Measurements from ENCODE around the gene RSPH6A.
"Not testable (repeated sequence)": the region's sequence is repeated elsewhere in the genome, so short reads cannot be mapped to it uniquely, and the experiment has no call there.

Gene RSPH6A

DNA sequence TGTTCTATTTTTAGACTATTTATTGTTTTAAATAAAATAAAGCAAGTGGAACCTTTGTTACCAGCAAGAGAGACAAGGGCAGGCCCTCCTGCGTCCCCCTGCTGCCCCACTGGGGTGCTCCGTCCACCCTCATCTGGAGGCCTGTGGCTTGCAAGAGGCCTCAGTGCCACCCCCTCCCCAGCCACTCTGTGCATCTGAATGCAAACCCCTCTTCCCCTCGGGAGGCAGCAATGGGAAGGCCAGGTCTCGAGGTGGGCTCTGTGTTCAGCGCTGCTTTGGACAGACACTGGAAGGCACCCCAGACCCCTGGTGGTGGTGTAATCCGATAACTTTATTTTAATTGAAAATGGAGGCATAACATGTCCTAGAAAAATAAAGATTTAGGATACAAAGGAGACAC is 50.6 kb downstream of the RSPH6A start:
- no peak for DNase-seq

DNA sequence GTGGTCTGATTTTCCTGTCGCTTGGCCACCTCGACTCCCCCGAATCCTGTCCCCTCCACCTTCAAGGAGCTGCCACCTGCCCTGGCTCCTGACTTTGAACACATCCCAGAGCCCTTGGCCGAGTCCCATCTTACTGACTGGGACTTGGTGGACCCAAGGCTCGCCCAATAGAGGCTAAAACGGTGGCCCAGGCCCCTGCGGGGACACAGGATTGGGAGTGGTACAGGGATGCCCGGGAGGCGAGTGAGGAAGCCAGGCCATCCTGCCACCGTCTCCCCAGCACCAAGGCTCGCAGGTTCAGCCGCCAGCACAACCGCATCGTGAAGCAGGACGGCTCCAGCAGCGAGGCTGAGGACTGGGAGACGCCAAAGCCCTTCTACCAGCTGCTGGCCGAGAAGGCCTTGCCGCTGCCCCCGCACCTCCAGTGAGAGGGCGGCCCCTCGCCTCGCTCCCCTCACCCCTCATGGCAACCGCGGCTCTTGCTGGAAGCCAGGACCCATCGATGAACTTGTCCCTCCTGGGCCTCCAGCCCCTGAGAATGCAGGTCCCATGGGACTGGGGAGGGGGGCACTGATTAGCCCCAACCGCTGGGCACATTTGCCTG is 51.3 kb downstream of the RSPH6A start:
- DNase-seq: no peak

DNA sequence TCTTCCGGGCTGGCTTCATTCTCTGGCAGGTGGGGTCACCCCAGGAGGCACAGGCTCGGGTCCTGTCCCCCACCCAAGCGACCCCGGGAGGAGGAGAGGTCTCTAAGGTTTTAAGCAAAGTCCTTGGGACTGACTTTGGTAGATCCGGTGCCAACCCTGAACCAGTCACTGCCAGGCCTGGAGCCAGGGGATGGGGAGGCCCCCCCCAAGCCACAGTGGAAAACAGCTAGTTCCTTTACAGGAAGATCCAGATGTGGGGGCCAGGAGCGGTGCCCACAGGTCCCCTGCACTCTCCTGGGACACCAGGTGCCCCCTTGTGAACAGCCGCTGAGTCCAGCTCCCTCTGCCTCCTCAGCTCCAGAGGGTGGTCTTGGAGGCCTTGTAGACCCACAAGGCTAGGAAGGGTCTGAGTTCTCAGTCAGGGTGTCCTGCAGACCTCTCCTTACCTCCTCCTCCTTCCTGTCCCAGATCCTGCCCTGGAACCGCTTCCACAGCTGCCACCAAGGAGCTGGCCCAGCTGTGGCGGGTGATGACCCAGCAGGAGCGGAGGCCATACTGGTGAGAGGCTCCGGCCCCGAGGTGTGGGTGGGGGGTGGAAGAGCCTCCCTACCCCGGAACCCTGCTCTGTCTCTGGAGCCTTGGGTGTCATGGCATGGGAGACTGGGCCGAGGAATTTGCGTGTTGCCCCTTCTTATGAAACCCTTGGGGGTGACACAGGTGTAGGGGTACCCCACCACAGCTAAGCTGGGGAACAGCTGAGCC is 52.1 kb downstream of the RSPH6A start:
- no peak for DNase-seq

DNA sequence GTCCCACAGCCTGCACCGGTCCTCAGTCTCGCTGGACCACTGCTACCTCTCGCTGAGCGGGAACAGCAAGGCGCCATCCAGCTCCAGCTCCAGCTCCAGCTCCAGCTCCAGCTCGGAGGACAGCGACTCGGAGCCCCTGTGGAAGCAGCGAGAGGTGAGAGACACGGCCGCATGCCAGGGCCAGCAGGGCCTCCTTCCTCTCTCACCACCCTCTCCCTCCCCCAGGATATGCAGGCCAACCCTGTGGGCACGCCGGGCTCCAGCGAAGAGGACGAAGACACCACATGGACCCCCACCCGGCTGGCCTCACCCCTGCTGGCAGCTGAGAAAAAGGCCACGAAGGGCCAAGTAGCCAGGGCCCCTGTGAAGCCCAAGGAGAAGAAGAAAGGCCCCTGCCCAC is 53.4 kb downstream of the RSPH6A start:
- no peak for DNase-seq

DNA sequence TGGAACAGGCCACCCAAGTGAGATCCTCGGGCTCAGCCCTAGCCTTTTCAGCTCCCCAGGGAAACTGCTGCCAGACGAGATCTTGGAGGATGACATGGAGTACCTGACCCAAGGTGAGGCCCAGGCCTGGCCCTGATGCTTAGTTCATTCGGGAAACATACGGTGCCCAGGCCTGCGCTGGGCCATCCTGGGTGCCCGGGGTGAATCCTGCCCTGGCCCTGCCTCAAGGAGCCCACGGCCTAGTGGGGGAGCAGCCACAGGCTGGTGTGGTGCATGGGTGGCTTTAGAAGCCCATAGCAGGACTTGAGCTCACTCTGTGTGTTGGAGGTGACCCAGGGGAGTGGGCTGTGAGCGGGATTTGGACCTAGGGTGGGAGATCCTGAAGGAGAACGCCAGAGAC is 56.2 kb downstream of the RSPH6A start:
- DNase-seq: no peak

DNA sequence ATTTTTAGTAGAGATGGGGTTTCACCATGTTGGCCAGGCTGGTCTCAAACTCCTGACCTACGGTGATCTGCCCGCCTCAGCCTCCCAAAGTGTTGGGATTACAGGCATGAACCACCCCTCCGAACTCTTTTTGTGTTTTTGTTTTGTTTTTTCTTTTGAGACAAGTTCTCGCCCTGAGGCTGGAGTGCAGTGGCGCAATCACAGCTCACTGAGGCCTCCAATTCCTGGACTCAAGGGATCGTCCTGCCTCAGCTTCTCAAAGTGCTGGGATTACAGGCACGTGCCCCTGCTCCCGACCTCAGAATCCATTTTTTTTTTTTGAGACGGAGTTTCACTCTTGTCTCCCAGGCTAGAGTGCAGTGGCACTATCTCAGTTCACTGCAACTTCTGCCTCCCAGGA is 57.4 kb downstream of the RSPH6A start:
- DNase-seq: no peak

DNA sequence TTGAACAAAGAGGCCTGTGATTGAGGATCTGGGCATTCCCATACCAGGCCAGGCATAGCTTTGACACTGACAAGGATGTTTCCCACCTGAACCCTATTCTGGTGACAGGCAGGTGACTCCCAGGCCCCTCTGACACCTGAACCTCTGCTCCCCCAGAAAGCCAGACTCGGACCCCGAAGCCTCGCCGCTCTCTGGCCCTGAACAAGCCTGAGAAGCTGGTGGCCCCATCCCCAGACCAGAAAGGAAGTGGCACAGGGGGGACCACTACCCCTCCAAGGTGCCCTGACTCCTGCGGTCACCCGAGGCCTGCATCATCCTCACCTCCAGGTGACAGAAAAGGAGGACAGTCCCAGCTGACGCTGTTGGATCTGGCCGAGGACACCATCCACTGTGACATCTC is 60.8 kb downstream of the RSPH6A start:
- no peak for DNase-seq

DNA sequence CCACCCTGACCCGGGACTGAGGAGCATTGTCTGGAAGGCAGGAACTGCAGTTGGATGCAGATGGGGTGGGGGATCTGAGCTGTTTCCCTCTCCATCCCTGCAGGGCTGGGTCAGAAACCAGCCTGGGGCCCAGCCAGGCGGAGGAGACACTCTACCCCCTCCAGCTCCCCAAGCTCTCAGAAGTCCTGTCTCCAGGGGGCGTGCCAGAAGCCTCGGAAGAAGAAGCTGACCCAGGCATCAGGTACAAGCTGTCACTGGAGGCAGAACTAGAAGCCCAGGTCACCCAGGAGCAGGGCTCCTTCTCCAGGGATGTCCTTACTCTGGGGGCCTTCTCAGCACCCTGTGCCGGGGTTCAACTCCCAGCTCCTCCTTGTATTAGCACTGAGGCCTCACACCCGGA is 61.6 kb downstream of the RSPH6A start:
- DNase-seq: no peak

DNA sequence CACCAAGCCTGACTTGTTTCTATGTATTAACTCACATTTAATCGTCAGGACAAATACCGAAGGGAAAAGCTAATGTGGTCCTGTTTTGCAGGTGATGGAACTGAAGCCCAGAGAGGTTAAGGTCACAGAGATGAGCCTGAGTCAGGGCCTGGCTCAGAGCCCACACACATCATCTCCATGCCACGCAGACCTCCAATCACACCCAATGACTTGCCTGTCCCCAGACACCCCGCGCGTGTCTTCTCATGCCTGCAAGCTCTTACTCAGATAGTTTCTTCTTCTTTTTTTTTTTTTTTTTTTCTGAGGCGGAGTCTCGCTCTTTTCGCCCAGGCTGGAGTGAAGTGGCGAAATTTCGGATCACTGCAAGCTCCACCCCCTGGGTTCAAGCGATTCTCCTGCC is 62.5 kb downstream of the RSPH6A start:
- DNase-seq: no peak

DNA sequence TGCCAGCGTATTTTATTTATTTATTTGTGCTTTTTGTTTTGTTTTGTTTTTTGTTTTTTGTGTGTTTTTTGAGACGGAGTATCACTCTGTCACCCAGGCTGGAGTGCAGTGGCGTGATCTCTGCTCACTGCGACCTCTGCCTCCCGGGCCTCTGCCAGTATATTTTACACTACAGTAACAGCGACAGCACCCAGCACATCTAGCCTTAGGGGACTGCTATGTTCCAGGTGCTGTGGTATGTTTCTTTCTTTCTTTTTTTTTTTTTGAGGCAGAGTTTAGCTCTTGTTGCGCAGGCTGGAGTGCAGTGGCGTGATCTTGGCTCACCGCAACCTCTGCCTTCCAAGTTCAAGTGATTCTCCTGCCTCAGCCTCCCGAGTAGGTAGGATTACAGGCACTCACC is 63.6 kb downstream of the RSPH6A start:
- DNase-seq: not testable (repeated sequence)

DNA sequence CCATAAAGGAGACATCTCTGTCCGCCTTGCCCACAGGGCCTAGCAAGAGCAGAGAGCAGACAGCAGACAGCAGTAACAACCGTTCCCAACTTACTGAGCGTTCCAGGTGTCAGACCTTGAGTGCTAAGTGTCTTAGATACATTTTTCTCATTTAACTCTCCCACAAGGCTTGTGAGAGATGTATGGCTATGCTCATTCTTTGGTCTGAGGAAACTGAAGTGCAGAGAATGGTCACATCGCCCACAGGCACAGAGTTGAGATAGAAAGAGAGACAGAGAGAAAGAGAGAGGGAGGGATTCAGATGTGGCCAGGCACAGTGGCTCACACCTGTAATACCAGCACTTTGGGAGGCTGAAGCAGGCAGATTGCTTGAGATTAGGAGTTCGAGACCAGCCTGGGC is 67.6 kb downstream of the RSPH6A start:
- DNase-seq: no peak

DNA sequence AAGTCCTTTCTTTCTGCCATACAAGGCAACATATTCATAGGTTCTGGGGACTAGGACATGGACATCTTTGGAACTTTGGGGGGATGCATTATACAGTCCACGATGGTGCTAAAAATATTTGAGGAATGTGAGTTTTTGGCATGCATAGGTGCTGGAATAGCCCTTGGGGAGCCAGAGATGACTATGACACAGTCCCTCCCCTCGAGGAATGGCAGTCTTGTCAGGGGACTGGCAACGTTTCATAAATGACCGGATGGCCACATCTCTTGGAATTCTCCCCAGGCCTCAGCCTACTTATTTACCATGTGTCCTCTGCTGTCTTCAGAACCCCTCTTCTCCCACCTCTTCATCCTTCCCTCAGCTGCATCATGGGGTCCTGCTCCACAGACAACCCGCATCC is 68.2 kb downstream of the RSPH6A start:
- no peak for DNase-seq

Measured in NCI-H1694 treated with DMSO at 0.1 percent for 48 hours (cell line).